IPS-20b (cell line): ENCODE measurements around the gene HCFC1.
A peak's percentile ranks its signal among the peaks of the same experiment; 100 is the strongest.
"Not testable (repeated sequence)": the region's sequence is repeated elsewhere in the genome, so short reads cannot be mapped to it uniquely, and the experiment has no call there.

ENCODE experiments used
- H3K27ac ChIP-seq: one replicate; pipeline ENCODE4 v1.5.1; 2013; ENCODE audit warnings: low read length
- H3K27me3 ChIP-seq: 2 replicates; pipeline ENCODE4 v1.6.1; 2013; ENCODE audit warnings: mild to moderate bottlenecking, low read length, inconsistent platforms; ENCODE audit not compliant: insufficient read depth
- H3K36me3 ChIP-seq: 2 replicates; pipeline ENCODE4 v1.6.1; 2013; ENCODE audit warnings: low read depth, mild to moderate bottlenecking, inconsistent platforms, low read length, moderate library complexity; ENCODE audit not compliant: insufficient read depth
- H3K4me1 ChIP-seq: 2 replicates; pipeline ENCODE4 v1.6.1; 2013; ENCODE audit warnings: mild to moderate bottlenecking, control low read depth, inconsistent platforms, low read length, moderate library complexity; ENCODE audit not compliant: insufficient read depth
- H3K4me3 ChIP-seq: 2 replicates; pipeline ENCODE4 v1.5.1; 2013; ENCODE audit warnings: mild to moderate bottlenecking, low read length, inconsistent platforms
- H3K9ac ChIP-seq: 2 replicates; pipeline ENCODE4 v1.6.1; 2013; ENCODE audit warnings: low read depth, mild to moderate bottlenecking, inconsistent platforms, low read length, moderate library complexity
- H3K9me3 ChIP-seq: 2 replicates; pipeline ENCODE4 v1.6.1; 2013; ENCODE audit warnings: mild to moderate bottlenecking, low read depth, low read length, inconsistent platforms; ENCODE audit not compliant: insufficient read depth

The HCFC1 gene

GRCh38 chrX:154000051-154000450, 28.4 kb upstream of the HCFC1 start:
- H3K27me3 ChIP-seq = no peaks in the 10 kb centered on the region
- no peaks in the 10 kb centered on the region for H3K4me1 ChIP-seq
- no peak overlapping the region for H3K27ac ChIP-seq
- H3K36me3 ChIP-seq = no peaks in the 10 kb centered on the region
- no peak overlapping the region for H3K4me3 ChIP-seq
- H3K9me3 ChIP-seq = no peaks in the 10 kb centered on the region
- no peak overlapping the region for H3K9ac ChIP-seq

- H3K9ac ChIP-seq = peak overlapping the region; percentile 32; the same call in 1 of the 2 replicates
- H3K9me3 ChIP-seq = no peaks in the 10 kb centered on the region
- H3K4me3 ChIP-seq = no peak overlapping the region
- H3K27ac ChIP-seq = no peak overlapping the region
- no peaks in the 10 kb centered on the region for H3K36me3 ChIP-seq
- H3K4me1 ChIP-seq = no peaks in the 10 kb centered on the region
- H3K27me3 ChIP-seq = no peaks in the 10 kb centered on the region
Measured at GRCh38 chrX:153999359-154000037, 27.9 kb upstream of the HCFC1 start.

- Histone ChIP-seq H3K4me3 (no peak overlapping the region), H3K27me3 (no peaks in the 10 kb centered on the region), H3K27ac (no peak overlapping the region), H3K9ac (no peak overlapping the region), H3K36me3 (no peaks in the 10 kb centered on the region), H3K9me3 (no peaks in the 10 kb centered on the region), H3K4me1 (no peaks in the 10 kb centered on the region)
Measured at GRCh38 chrX:153995504-153995903, 23.9 kb upstream of the HCFC1 start.

- H3K27me3 ChIP-seq, H3K4me3 ChIP-seq, H3K36me3 ChIP-seq, H3K9ac ChIP-seq, H3K27ac ChIP-seq, H3K9me3 ChIP-seq, H3K4me1 ChIP-seq: not testable (repeated sequence)
Measured at GRCh38 chrX:153994398-153994797, 22.8 kb upstream of the HCFC1 start.

- Histone ChIP-seq H3K27me3 (no peaks in the 10 kb centered on the region), H3K27ac (no peak overlapping the region), H3K36me3 (no peaks in the 10 kb centered on the region), H3K4me1 (no peaks in the 10 kb centered on the region), H3K4me3 (no peak overlapping the region), H3K9ac (no peak overlapping the region), H3K9me3 (no peaks in the 10 kb centered on the region)
Measured at GRCh38 chrX:153993978-153994377, 22.4 kb upstream of the HCFC1 start.

GRCh38 chrX:153993079-153993478, 21.5 kb upstream of the HCFC1 start:
- Histone ChIP-seq H3K9me3 (no peaks in the 10 kb centered on the region), H3K27me3 (no peaks in the 10 kb centered on the region), H3K4me1 (no peaks in the 10 kb centered on the region), H3K27ac (no peak overlapping the region), H3K9ac (no peak overlapping the region), H3K4me3 (no peak overlapping the region), H3K36me3 (no peaks in the 10 kb centered on the region)

GRCh38 chrX:153992180-153992579, 20.6 kb upstream of the HCFC1 start:
- Histone ChIP-seq H3K36me3 (no peaks in the 10 kb centered on the region), H3K27me3 (no peaks in the 10 kb centered on the region), H3K27ac (no peak overlapping the region), H3K9me3 (no peaks in the 10 kb centered on the region), H3K9ac (no peak overlapping the region), H3K4me3 (no peak overlapping the region), H3K4me1 (no peaks in the 10 kb centered on the region)

GRCh38 chrX:153991013-153991580, 19.5 kb upstream of the HCFC1 start:
- no peaks in the 10 kb centered on the region for H3K9me3 ChIP-seq

GRCh38 chrX:153989973-153990655, 18.5 kb upstream of the HCFC1 start:
- H3K4me3 ChIP-seq = no peak overlapping the region
- no peak overlapping the region for H3K27ac ChIP-seq
- no peak overlapping the region for H3K9ac ChIP-seq
- H3K4me1 ChIP-seq = no peaks in the 10 kb centered on the region
- H3K27me3 ChIP-seq = no peaks in the 10 kb centered on the region
- no peaks in the 10 kb centered on the region for H3K36me3 ChIP-seq
- no peaks in the 10 kb centered on the region for H3K9me3 ChIP-seq

More at GRCh38 chrX:153991013-153991580, 19.5 kb upstream of the HCFC1 start:
- no peaks in the 10 kb centered on the region for H3K27me3 ChIP-seq
- no peak overlapping the region for H3K27ac ChIP-seq
- no peak overlapping the region for H3K9ac ChIP-seq
- no peaks in the 10 kb centered on the region for H3K36me3 ChIP-seq
- H3K4me3 ChIP-seq = no peak overlapping the region
- H3K4me1 ChIP-seq = no peaks in the 10 kb centered on the region

- Histone ChIP-seq H3K36me3 (no peaks in the 10 kb centered on the region), H3K9me3 (no peaks in the 10 kb centered on the region), H3K4me1 (no peaks in the 10 kb centered on the region), H3K27me3 (no peaks in the 10 kb centered on the region), H3K27ac (no peak overlapping the region), H3K9ac (no peak overlapping the region), H3K4me3 (no peak overlapping the region)
Measured at GRCh38 chrX:153988493-153988892, 16.9 kb upstream of the HCFC1 start.

- no peak overlapping the region for H3K4me3 ChIP-seq
- H3K27me3 ChIP-seq = no peaks in the 10 kb centered on the region
- no peaks in the 10 kb centered on the region for H3K4me1 ChIP-seq
- no peaks in the 10 kb centered on the region for H3K9me3 ChIP-seq
- no peak overlapping the region for H3K27ac ChIP-seq
- H3K36me3 ChIP-seq = no peaks in the 10 kb centered on the region
- H3K9ac ChIP-seq = no peak overlapping the region
Measured at GRCh38 chrX:153984351-153985178, 12.9 kb upstream of the HCFC1 start.
